OCI-LY7 (cell line): ENCODE measurements around the gene AICDA.

ENCODE experiments used
- EZH2phosphoT487 ChIP-seq: fragments of 200-600 bp; sonication (generic); IDR thresholded peaks from 2 replicates; pipeline ENCODE4 v1.6.1; 2018; ENCODE audit warnings: low read depth, borderline replicate concordance, mild to moderate bottlenecking, mixed run types, antibody characterized with exemption, low read length, moderate library complexity, mixed read lengths
- TF ChIP-seq, protein P1 (sequence below): fragments of 200-600 bp; sonication (generic); conservative IDR thresholded peaks from 2 replicates; pipeline ENCODE4 v1.5.1; 2014; ENCODE audit warnings: mild to moderate bottlenecking, antibody characterized with exemption, low read length, moderate library complexity, mixed read lengths

DNA sequence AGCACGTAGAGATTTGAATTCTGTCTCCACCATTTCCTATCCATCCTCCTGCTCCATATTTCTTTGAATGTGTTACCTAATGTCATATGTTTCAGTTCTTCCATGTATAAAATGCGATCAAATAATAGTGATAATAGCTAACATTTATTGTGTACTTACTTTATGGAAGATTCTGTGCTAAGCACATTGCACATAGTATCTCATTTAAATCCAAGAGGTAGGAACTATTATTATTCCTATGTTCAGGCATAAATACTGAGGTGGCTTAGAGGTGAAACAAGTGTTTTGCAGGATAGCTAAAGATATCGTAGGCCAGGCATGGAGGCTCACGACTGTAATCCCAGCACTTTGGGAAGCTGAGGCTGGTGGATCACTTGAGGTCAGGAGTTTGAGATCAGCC is 17.5 kb upstream of the AICDA start:
- TF ChIP-seq, protein P1, sequence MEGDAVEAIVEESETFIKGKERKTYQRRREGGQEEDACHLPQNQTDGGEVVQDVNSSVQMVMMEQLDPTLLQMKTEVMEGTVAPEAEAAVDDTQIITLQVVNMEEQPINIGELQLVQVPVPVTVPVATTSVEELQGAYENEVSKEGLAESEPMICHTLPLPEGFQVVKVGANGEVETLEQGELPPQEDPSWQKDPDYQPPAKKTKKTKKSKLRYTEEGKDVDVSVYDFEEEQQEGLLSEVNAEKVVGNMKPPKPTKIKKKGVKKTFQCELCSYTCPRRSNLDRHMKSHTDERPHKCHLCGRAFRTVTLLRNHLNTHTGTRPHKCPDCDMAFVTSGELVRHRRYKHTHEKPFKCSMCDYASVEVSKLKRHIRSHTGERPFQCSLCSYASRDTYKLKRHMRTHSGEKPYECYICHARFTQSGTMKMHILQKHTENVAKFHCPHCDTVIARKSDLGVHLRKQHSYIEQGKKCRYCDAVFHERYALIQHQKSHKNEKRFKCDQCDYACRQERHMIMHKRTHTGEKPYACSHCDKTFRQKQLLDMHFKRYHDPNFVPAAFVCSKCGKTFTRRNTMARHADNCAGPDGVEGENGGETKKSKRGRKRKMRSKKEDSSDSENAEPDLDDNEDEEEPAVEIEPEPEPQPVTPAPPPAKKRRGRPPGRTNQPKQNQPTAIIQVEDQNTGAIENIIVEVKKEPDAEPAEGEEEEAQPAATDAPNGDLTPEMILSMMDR: no peak
- TF ChIP-seq EZH2phosphoT487: no peak
